ENCODE measurements around the gene DLX3.
A peak's percentile ranks its signal among the peaks of the same experiment; 100 is the strongest.
"Not testable (repeated sequence)": the region's sequence is repeated elsewhere in the genome, so short reads cannot be mapped to it uniquely, and the experiment has no call there.

The DLX3 gene

GRCh38 chr17:49995055-49995738 is at the start of gene DLX3:
DLX3 (minus strand) TSS chr17:49995224; CDS start chr17:49994998, 226 bp downstream.
- Histone ChIP-seq H3K4me1 (ENCODE audit: control insufficient read depth in 1 of 2, insufficient read depth in 2 of 2, low read length in 2 of 2) (peaks cover 4 to 36% of the 10 kb centered on the region in 2 donors), H3K9me3 (ENCODE audit: control insufficient read depth in 1 of 2, low read length in 2 of 2) (no peaks in the 10 kb centered on the region), H3K4me3 (ENCODE audit: low read depth in 1 of 2, low read length in 2 of 2) (peak within 1 kb of the TSS in 1 of 2 donors; percentile 58), H3K27ac (ENCODE audit: low read length) (no peak within 1 kb of the TSS), H3K27me3 (ENCODE audit: low read depth, low read length) (peaks cover 71% of the 10 kb centered on the region), H3K36me3 (ENCODE audit: control insufficient read depth in 1 of 2, insufficient read depth in 2 of 2, low read length in 2 of 2) (no peaks in the 10 kb centered on the region)

- Histone ChIP-seq H3K27me3 (ENCODE audit: low read depth, low read length) (no peaks in the 10 kb centered on the region), H3K4me3 (ENCODE audit: low read depth in 1 of 2, low read length in 2 of 2) (no peak overlapping the region), H3K4me1 (ENCODE audit: control insufficient read depth in 1 of 2, insufficient read depth in 2 of 2, low read length in 2 of 2) (peaks cover 3 to 5% of the 10 kb centered on the region in 2 donors), H3K36me3 (ENCODE audit: control insufficient read depth in 1 of 2, insufficient read depth in 2 of 2, low read length in 2 of 2) (no peaks in the 10 kb centered on the region), H3K9me3 (ENCODE audit: control insufficient read depth in 1 of 2, low read length in 2 of 2) (no peaks in the 10 kb centered on the region), H3K27ac (ENCODE audit: low read length) (no peak overlapping the region)
Measured at GRCh38 chr17:50044483-50044882, 49.5 kb upstream of the DLX3 start.

- Histone ChIP-seq H3K36me3 (ENCODE audit: control insufficient read depth in 1 of 2, insufficient read depth in 2 of 2, low read length in 2 of 2) (no peaks in the 10 kb centered on the region), H3K9me3 (ENCODE audit: control insufficient read depth in 1 of 2, low read length in 2 of 2) (no peaks in the 10 kb centered on the region), H3K27ac (ENCODE audit: low read length) (no peak overlapping the region), H3K4me1 (ENCODE audit: control insufficient read depth in 1 of 2, insufficient read depth in 2 of 2, low read length in 2 of 2) (peaks cover 2 to 3% of the 10 kb centered on the region in 2 donors), H3K27me3 (ENCODE audit: low read depth, low read length) (no peaks in the 10 kb centered on the region), H3K4me3 (ENCODE audit: low read depth in 1 of 2, low read length in 2 of 2) (no peak overlapping the region)
Measured at GRCh38 chr17:50043290-50044148, 48.5 kb upstream of the DLX3 start.

- Histone ChIP-seq H3K27me3 (ENCODE audit: low read depth, low read length) (no peaks in the 10 kb centered on the region), H3K27ac (ENCODE audit: low read length) (no peak overlapping the region), H3K9me3 (ENCODE audit: control insufficient read depth in 1 of 2, low read length in 2 of 2) (no peaks in the 10 kb centered on the region), H3K36me3 (ENCODE audit: control insufficient read depth in 1 of 2, insufficient read depth in 2 of 2, low read length in 2 of 2) (no peaks in the 10 kb centered on the region), H3K4me1 (ENCODE audit: control insufficient read depth in 1 of 2, insufficient read depth in 2 of 2, low read length in 2 of 2) (peaks cover 4 to 12% of the 10 kb centered on the region in 2 donors), H3K4me3 (ENCODE audit: low read depth in 1 of 2, low read length in 2 of 2) (no peak overlapping the region)
Measured at GRCh38 chr17:50042211-50042610, 47.2 kb upstream of the DLX3 start.

- not testable (repeated sequence) for H3K4me3 ChIP-seq (ENCODE audit: low read depth in 1 of 2, low read length in 2 of 2); H3K9me3 ChIP-seq (ENCODE audit: control insufficient read depth in 1 of 2, low read length in 2 of 2); H3K27me3 ChIP-seq (ENCODE audit: low read depth, low read length); H3K27ac ChIP-seq (ENCODE audit: low read length); H3K36me3 ChIP-seq (ENCODE audit: control insufficient read depth in 1 of 2, insufficient read depth in 2 of 2, low read length in 2 of 2)
- H3K4me1 ChIP-seq (ENCODE audit: control insufficient read depth in 1 of 2, insufficient read depth in 2 of 2, low read length in 2 of 2): peaks cover 8 to 28% of the 10 kb centered on the region in 2 donors
Measured at GRCh38 chr17:50040496-50040895, 45.5 kb upstream of the DLX3 start.

GRCh38 chr17:50039058-50039457 is 44.0 kb upstream of the DLX3 start:
- Histone ChIP-seq H3K9me3 (ENCODE audit: control insufficient read depth in 1 of 2, low read length in 2 of 2) (no peaks in the 10 kb centered on the region), H3K4me1 (ENCODE audit: control insufficient read depth in 1 of 2, insufficient read depth in 2 of 2, low read length in 2 of 2) (peaks cover 4 to 33% of the 10 kb centered on the region in 2 donors), H3K27me3 (ENCODE audit: low read depth, low read length) (no peaks in the 10 kb centered on the region), H3K27ac (ENCODE audit: low read length) (no peak overlapping the region), H3K4me3 (ENCODE audit: low read depth in 1 of 2, low read length in 2 of 2) (no peak overlapping the region), H3K36me3 (ENCODE audit: control insufficient read depth in 1 of 2, insufficient read depth in 2 of 2, low read length in 2 of 2) (no peaks in the 10 kb centered on the region)

- Histone ChIP-seq H3K36me3 (ENCODE audit: control insufficient read depth in 1 of 2, insufficient read depth in 2 of 2, low read length in 2 of 2) (no peaks in the 10 kb centered on the region), H3K27me3 (ENCODE audit: low read depth, low read length) (no peaks in the 10 kb centered on the region), H3K9me3 (ENCODE audit: control insufficient read depth in 1 of 2, low read length in 2 of 2) (no peaks in the 10 kb centered on the region), H3K27ac (ENCODE audit: low read length) (no peak overlapping the region), H3K4me3 (ENCODE audit: low read depth in 1 of 2, low read length in 2 of 2) (no peak overlapping the region), H3K4me1 (ENCODE audit: control insufficient read depth in 1 of 2, insufficient read depth in 2 of 2, low read length in 2 of 2) (peaks cover 4 to 42% of the 10 kb centered on the region in 2 donors)
Measured at GRCh38 chr17:50037321-50038107, 42.5 kb upstream of the DLX3 start.

GRCh38 chr17:50036455-50037261 is 41.6 kb upstream of the DLX3 start:
- Histone ChIP-seq H3K27me3 (ENCODE audit: low read depth, low read length) (no peaks in the 10 kb centered on the region), H3K36me3 (ENCODE audit: control insufficient read depth in 1 of 2, insufficient read depth in 2 of 2, low read length in 2 of 2) (no peaks in the 10 kb centered on the region), H3K4me3 (ENCODE audit: low read depth in 1 of 2, low read length in 2 of 2) (no peak overlapping the region), H3K9me3 (ENCODE audit: control insufficient read depth in 1 of 2, low read length in 2 of 2) (no peaks in the 10 kb centered on the region), H3K27ac (ENCODE audit: low read length) (no peak overlapping the region), H3K4me1 (ENCODE audit: control insufficient read depth in 1 of 2, insufficient read depth in 2 of 2, low read length in 2 of 2) (peaks cover 4 to 42% of the 10 kb centered on the region in 2 donors)

- no peak overlapping the region for H3K27ac ChIP-seq (ENCODE audit: low read length)
- no peaks in the 10 kb centered on the region for H3K27me3 ChIP-seq (ENCODE audit: low read depth, low read length)
- H3K36me3 ChIP-seq (ENCODE audit: control insufficient read depth in 1 of 2, insufficient read depth in 2 of 2, low read length in 2 of 2): no peaks in the 10 kb centered on the region
- peaks cover 4 to 42% of the 10 kb centered on the region in 2 donors for H3K4me1 ChIP-seq (ENCODE audit: control insufficient read depth in 1 of 2, insufficient read depth in 2 of 2, low read length in 2 of 2)
- no peak overlapping the region for H3K4me3 ChIP-seq (ENCODE audit: low read depth in 1 of 2, low read length in 2 of 2)
- no peaks in the 10 kb centered on the region for H3K9me3 ChIP-seq (ENCODE audit: control insufficient read depth in 1 of 2, low read length in 2 of 2)
Measured at GRCh38 chr17:50035945-50036344, 40.9 kb upstream of the DLX3 start.

GRCh38 chr17:50035421-50035879 is 40.4 kb upstream of the DLX3 start:
- Histone ChIP-seq H3K27me3 (ENCODE audit: low read depth, low read length) (no peaks in the 10 kb centered on the region), H3K9me3 (ENCODE audit: control insufficient read depth in 1 of 2, low read length in 2 of 2) (no peaks in the 10 kb centered on the region), H3K4me3 (ENCODE audit: low read depth in 1 of 2, low read length in 2 of 2) (no peak overlapping the region), H3K4me1 (ENCODE audit: control insufficient read depth in 1 of 2, insufficient read depth in 2 of 2, low read length in 2 of 2) (peaks cover 4 to 42% of the 10 kb centered on the region in 2 donors), H3K27ac (ENCODE audit: low read length) (no peak overlapping the region), H3K36me3 (ENCODE audit: control insufficient read depth in 1 of 2, insufficient read depth in 2 of 2, low read length in 2 of 2) (no peaks in the 10 kb centered on the region)
